GM23338 (cell line): ENCODE data around the gene KRTAP19-4. TPM values are rescaled to one million over a fixed set of nuclear protein-coding genes. Genes with fewer than 3 reads are reported as not detected.

Experiments used
- ATAC-seq: fragments of 200-7000 bp; cut with Tn5 transposase; 3 replicates; pipeline ENCODE4 v1.9.1; 2020
- DNase-seq: peaks from one replicate; pipeline ENCODE4 v3.0.0-alpha.2; 2015; ENCODE audit warnings: low spot score
- H2AFZ ChIP-seq: fragments of 200-600 bp; sonication (generic); 2 replicates; pipeline ENCODE4 v1.8.0; 2016; ENCODE audit warnings: antibody characterized with exemption, mild to moderate bottlenecking, moderate library complexity
- H3F3A ChIP-seq: fragments of 200-600 bp; sonication (generic); replicated peaks from 2 replicates; pipeline ENCODE4 v1.8.0; 2017; ENCODE audit warnings: antibody characterized with exemption, mixed run types, low read depth
- H3K27ac ChIP-seq: fragments of 200-600 bp; sonication (generic); 2 replicates; pipeline ENCODE4 v1.6.1; 2016; ENCODE audit warnings: low read depth
- H3K27me3 ChIP-seq: fragments of 200-600 bp; sonication (generic); 2 replicates; pipeline ENCODE4 v1.8.0; 2016; ENCODE audit warnings: mild to moderate bottlenecking, mixed run types, moderate library complexity; ENCODE audit not compliant: insufficient read depth
- H3K36me3 ChIP-seq: fragments of 200-600 bp; sonication (generic); 2 replicates; pipeline ENCODE4 v1.8.0; 2016; ENCODE audit warnings: mild to moderate bottlenecking; ENCODE audit not compliant: insufficient read depth
- H3K4me1 ChIP-seq: fragments of 200-600 bp; sonication (generic); 2 replicates; pipeline ENCODE4 v1.8.0; 2016; ENCODE audit warnings: mild to moderate bottlenecking, moderate library complexity; ENCODE audit not compliant: insufficient read depth
- H3K4me2 ChIP-seq: fragments of 200-600 bp; sonication (generic); 2 replicates; pipeline ENCODE4 v1.7.1; 2017; ENCODE audit warnings: mixed run types
- H3K4me3 ChIP-seq: fragments of 200-600 bp; sonication (generic); 2 replicates; pipeline ENCODE4 v1.6.1; 2016; ENCODE audit warnings: mixed run types
- H3K79me2 ChIP-seq: fragments of 200-600 bp; sonication (generic); replicated peaks from 2 replicates; pipeline ENCODE4 v1.8.0; 2017; ENCODE audit warnings: mild to moderate bottlenecking; ENCODE audit not compliant: insufficient read depth
- H3K9me2 ChIP-seq: fragments of 200-600 bp; sonication (generic); 2 replicates; pipeline ENCODE4 v1.8.0; 2017; ENCODE audit not compliant: insufficient read depth
- H4K20me1 ChIP-seq: fragments of 200-600 bp; sonication (generic); replicated peaks from 2 replicates; pipeline ENCODE4 v1.8.0; 2017; ENCODE audit warnings: mild to moderate bottlenecking; ENCODE audit not compliant: insufficient read depth
- H3K27ac Mint-ChIP-seq: 2 replicates; pipeline ENCODE4 v1.8.0; 2020; ENCODE audit warnings: inconsistent platforms, mild to moderate bottlenecking, moderate library complexity, mixed read lengths
- H3K27me3 Mint-ChIP-seq: 3 replicates; pipeline ENCODE4 v1.8.0; 2022; ENCODE audit warnings: low read depth, mild to moderate bottlenecking, moderate library complexity, mixed read lengths, inconsistent platforms; ENCODE audit not compliant: insufficient read depth, poor library complexity
- H3K36me3 Mint-ChIP-seq: 3 replicates; pipeline ENCODE4 v1.8.0; 2021; ENCODE audit warnings: low read depth, mild to moderate bottlenecking, inconsistent platforms, moderate library complexity, mixed read lengths
- H3K4me1 Mint-ChIP-seq: 3 replicates; pipeline ENCODE4 v1.8.0; 2020; ENCODE audit warnings: mild to moderate bottlenecking, inconsistent platforms, mixed read lengths
- H3K4me3 Mint-ChIP-seq: 3 replicates; pipeline ENCODE4 v1.8.0; 2021; ENCODE audit warnings: moderate library complexity, mild to moderate bottlenecking, inconsistent platforms, mixed read lengths
- H3K9me3 Mint-ChIP-seq: 3 replicates; pipeline ENCODE4 v1.8.0; 2020; ENCODE audit warnings: moderate library complexity, mild to moderate bottlenecking, inconsistent platforms, mixed read lengths
- CREB1 ChIP-seq: fragments of 250-450 bp; sonication (Bioruptor Pico); IDR thresholded peaks from 2 replicates; pipeline ENCODE4 v1.5.0; 2020; ENCODE audit warnings: low read depth, mild to moderate bottlenecking, moderate library complexity
- CTCF ChIP-seq, 2 experiments: fragments of 200-600 bp in 1 of 2; sonication (generic) in 1 of 2; conservative IDR thresholded peaks; 2 replicates each; pipeline versions ENCODE4 v1.5.1 to v1.6.1; 2016 to 2017; ENCODE audit warnings: antibody characterized with exemption in 2 of 2, low read depth in 2 of 2, mild to moderate bottlenecking in 2 of 2, moderate library complexity in 1 of 2
- POLR2AphosphoS5 ChIP-seq: IDR thresholded peaks from 2 replicates; pipeline ENCODE4 v1.6.1; 2016; ENCODE audit warnings: antibody characterized with exemption, low read depth
- polyA plus RNA-seq: library from polyadenylated mRNA; unstranded; fragments of >200 nt; fragmentation: Nextera tagmentation; extraction: Ambion mirVana; gene quantifications from 2 replicates; pipeline ENCODE4 v1.2.1, GENCODE V29; 2016
- small RNA-seq: library from RNA; depleted of rRNA; stranded (forward); fragments of <200 nt; gene quantifications from one replicate; pipeline ENCODE3, GENCODE V24; 2014; ENCODE audit warnings: low replicate concordance
- total RNA-seq: library from RNA; depleted of rRNA; stranded (reverse); fragments of >200 nt; shearing (Covaris generic); gene quantifications from 2 replicates; pipeline ENCODE4 v1.2.3, GENCODE V29; 2014; rRNA removed

KRTAP19-4 gene
- total and polyA plus RNA-seq, 2 experiments from 2014 or later: not detected

- DNase-seq (no peak), ATAC-seq (no peak)
- Histone ChIP-seq H3K79me2 (no peaks in the 10 kb centered on the region), H3K9me2 (0 out of 2 replicates have a peak, but pooled peaks cover 3% of the 10 kb centered on the region), H3F3A (no peaks in the 10 kb centered on the region), H3K27me3 (no peaks in the 10 kb centered on the region), H3K4me2 (no peak overlapping the region), H3K36me3 (no peaks in the 10 kb centered on the region), H3K4me3 (no peak overlapping the region), H2AFZ (peak overlapping the region; percentile 90; the same call in 1 of the 2 replicates), H3K27ac (no peak overlapping the region), H3K4me1 (peaks cover 22% of the 10 kb centered on the region), H4K20me1 (no peaks in the 10 kb centered on the region; the same call in 1 of the 2 replicates)
- Mint-ChIP-seq H3K36me3 (no peaks in the 10 kb centered on the region), H3K27ac (no peak overlapping the region), H3K4me3 (no peak overlapping the region), H3K27me3 (no peaks in the 10 kb centered on the region), H3K9me3 (no peaks in the 10 kb centered on the region), H3K4me1 (peaks cover 22% of the 10 kb centered on the region)
- TF ChIP-seq POLR2AphosphoS5 (no peak), CREB1 (CRISPR knock-in tag) (no peak), CTCF (conservative IDR thresholded peaks at IDR 0.05; ENCODE audit: low read depth in 2 of 2) (no peak)
Observed at GRCh38 chr21:30447056-30447455, 49.9 kb downstream of the KRTAP19-4 start.

Small RNA genes lying within 50 kb of the gene (small RNA-seq; reads per million reads assigned to genes)
- gene AP000567.1: not detected
- not detected for gene KRTAP19-10P
- not detected for gene KRTAP19-11P
- gene KRTAP19-9P: not detected

Other genes starting within 250 kb of the KRTAP19-4 start
- not detected in 2 replicates for gene KRTAP24-1, start 214.2 kb downstream of the KRTAP19-4 start, total RNA-seq
- gene KRTAP24-1, start 214.2 kb downstream of the KRTAP19-4 start, polyA plus RNA-seq: not detected in 2 replicates
- not detected in 2 replicates for gene KRTAP25-1, start 207.7 kb downstream of the KRTAP19-4 start, total RNA-seq
- gene KRTAP25-1, start 207.7 kb downstream of the KRTAP19-4 start, polyA plus RNA-seq: not detected in 2 replicates
- gene KRTAP26-1, start 176.8 kb downstream of the KRTAP19-4 start, total RNA-seq: not detected in 2 replicates
- not detected in 2 replicates for gene KRTAP26-1, start 176.8 kb downstream of the KRTAP19-4 start, polyA plus RNA-seq
- gene KRTAP27-1, start 159.5 kb downstream of the KRTAP19-4 start, total RNA-seq: not detected in 2 replicates
- gene KRTAP27-1, start 159.5 kb downstream of the KRTAP19-4 start, polyA plus RNA-seq: not detected in 2 replicates
- not detected in 2 replicates for gene KRTAP23-1, start 148.6 kb downstream of the KRTAP19-4 start, total RNA-seq
- not detected in 2 replicates for gene KRTAP23-1, start 148.6 kb downstream of the KRTAP19-4 start, polyA plus RNA-seq
- gene KRTAP13-2, start 124.9 kb downstream of the KRTAP19-4 start, total RNA-seq: not detected in 2 replicates
- gene KRTAP13-2, start 124.9 kb downstream of the KRTAP19-4 start, polyA plus RNA-seq: not detected in 2 replicates
- not detected in 2 replicates for gene KRTAP13-1, start 101.1 kb downstream of the KRTAP19-4 start, total RNA-seq
- not detected in 2 replicates for gene KRTAP13-1, start 101.1 kb downstream of the KRTAP19-4 start, polyA plus RNA-seq
- not detected in 2 replicates for gene KRTAP13-3, start 71.2 kb downstream of the KRTAP19-4 start, total RNA-seq
- not detected in 2 replicates for gene KRTAP13-3, start 71.2 kb downstream of the KRTAP19-4 start, polyA plus RNA-seq
- gene KRTAP13-4, start 66.9 kb downstream of the KRTAP19-4 start, total RNA-seq: not detected in 2 replicates
- gene KRTAP13-4, start 66.9 kb downstream of the KRTAP19-4 start, polyA plus RNA-seq: not detected in 2 replicates
- gene KRTAP15-1, start 56.9 kb downstream of the KRTAP19-4 start, total RNA-seq: not detected in 2 replicates
- not detected in 2 replicates for gene KRTAP15-1, start 56.9 kb downstream of the KRTAP19-4 start, polyA plus RNA-seq
- gene KRTAP19-1, start 16.8 kb downstream of the KRTAP19-4 start, total RNA-seq: not detected in 2 replicates
- gene KRTAP19-1, start 16.8 kb downstream of the KRTAP19-4 start, polyA plus RNA-seq: not detected in 2 replicates
- not detected in 2 replicates for gene KRTAP19-2, start 9.7 kb downstream of the KRTAP19-4 start, total RNA-seq
- not detected in 2 replicates for gene KRTAP19-2, start 9.7 kb downstream of the KRTAP19-4 start, polyA plus RNA-seq
- gene KRTAP19-3, start 5.2 kb downstream of the KRTAP19-4 start, total RNA-seq: not detected in 2 replicates
- not detected in 2 replicates for gene KRTAP19-3, start 5.2 kb downstream of the KRTAP19-4 start, polyA plus RNA-seq
- gene KRTAP19-5, start 5.0 kb upstream of the KRTAP19-4 start, total RNA-seq: not detected in 2 replicates
- not detected in 2 replicates for gene KRTAP19-5, start 5.0 kb upstream of the KRTAP19-4 start, polyA plus RNA-seq
- gene KRTAP19-6, start 44.7 kb upstream of the KRTAP19-4 start, total RNA-seq: not detected in 2 replicates
- not detected in 2 replicates for gene KRTAP19-6, start 44.7 kb upstream of the KRTAP19-4 start, polyA plus RNA-seq
- gene KRTAP19-7, start 64.1 kb upstream of the KRTAP19-4 start, total RNA-seq: not detected in 2 replicates
- not detected in 2 replicates for gene KRTAP19-7, start 64.1 kb upstream of the KRTAP19-4 start, polyA plus RNA-seq
- gene KRTAP22-2, start 93.2 kb upstream of the KRTAP19-4 start, total RNA-seq: not detected in 2 replicates
- gene KRTAP22-2, start 93.2 kb upstream of the KRTAP19-4 start, polyA plus RNA-seq: not detected in 2 replicates
- not detected in 2 replicates for gene KRTAP6-3, start 95.3 kb upstream of the KRTAP19-4 start, total RNA-seq
- not detected in 2 replicates for gene KRTAP6-3, start 95.3 kb upstream of the KRTAP19-4 start, polyA plus RNA-seq
- not detected in 2 replicates for gene KRTAP6-2, start 101.7 kb upstream of the KRTAP19-4 start, total RNA-seq
- gene KRTAP6-2, start 101.7 kb upstream of the KRTAP19-4 start, polyA plus RNA-seq: not detected in 2 replicates
- gene KRTAP22-1, start 103.9 kb upstream of the KRTAP19-4 start, total RNA-seq: not detected in 2 replicates
- gene KRTAP22-1, start 103.9 kb upstream of the KRTAP19-4 start, polyA plus RNA-seq: not detected in 2 replicates
- gene KRTAP6-1, start 116.8 kb upstream of the KRTAP19-4 start, total RNA-seq: not detected in 2 replicates
- not detected in 2 replicates for gene KRTAP6-1, start 116.8 kb upstream of the KRTAP19-4 start, polyA plus RNA-seq
- not detected in 2 replicates for gene KRTAP20-1, start 119.3 kb upstream of the KRTAP19-4 start, total RNA-seq
- gene KRTAP20-1, start 119.3 kb upstream of the KRTAP19-4 start, polyA plus RNA-seq: not detected in 2 replicates
- not detected in 2 replicates for gene KRTAP20-4, start 123.5 kb upstream of the KRTAP19-4 start, total RNA-seq
- not detected in 2 replicates for gene KRTAP20-4, start 123.5 kb upstream of the KRTAP19-4 start, polyA plus RNA-seq
- not detected in 2 replicates for gene KRTAP20-2, start 138.0 kb upstream of the KRTAP19-4 start, total RNA-seq
- gene KRTAP20-2, start 138.0 kb upstream of the KRTAP19-4 start, polyA plus RNA-seq: not detected in 2 replicates
- not detected in 2 replicates for gene KRTAP20-3, start 145.7 kb upstream of the KRTAP19-4 start, total RNA-seq
- gene KRTAP20-3, start 145.7 kb upstream of the KRTAP19-4 start, polyA plus RNA-seq: not detected in 2 replicates
- not detected in 2 replicates for gene KRTAP21-3, start 221.6 kb upstream of the KRTAP19-4 start, total RNA-seq
- not detected in 2 replicates for gene KRTAP21-3, start 221.6 kb upstream of the KRTAP19-4 start, polyA plus RNA-seq